ENCODE measurements around the gene MPC1L.

The MPC1L gene

GRCh38 chrX:40625294-40625693 is 2.1 kb downstream of the MPC1L start:
- no peak overlapping the region for H3K4me2 ChIP-seq (ENCODE audit: low read length, poor library complexity, severe bottlenecking)
- H2AFZ ChIP-seq (ENCODE audit: low read depth, low read length) = no peak overlapping the region
- H3K4ac ChIP-seq (ENCODE audit: low read depth in 1 of 2, low read length in 2 of 2) = no peak overlapping the region
- no peak overlapping the region for H3K18ac ChIP-seq (ENCODE audit: low read depth in 1 of 2, low read length in 2 of 2)
- peaks cover 3% of the 10 kb centered on the region for H3K9me3 ChIP-seq (ENCODE audit: control insufficient read depth, low read length)
- no peak overlapping the region for H2BK12ac ChIP-seq (ENCODE audit: low read length in 2 of 2)
- H3K4me1 ChIP-seq (ENCODE audit: control insufficient read depth, insufficient read depth, low read depth, low read length) = no peaks in the 10 kb centered on the region
- H3K36me3 ChIP-seq (ENCODE audit: control insufficient read depth in 1 of 2, insufficient read depth in 2 of 2, low read depth in 1 of 2, low read length in 2 of 2) = peaks cover 15 to 28% of the 10 kb centered on the region in 2 experiments
- DNase-seq = no peak
- H2AK5ac ChIP-seq (ENCODE audit: low read length, severe bottlenecking) = no peak overlapping the region
- H3K4me3 ChIP-seq (ENCODE audit: insufficient read depth in 1 of 2, low read depth in 1 of 2, low read length in 2 of 2) = no peak overlapping the region
- H4K91ac ChIP-seq (ENCODE audit: low read length) = no peak overlapping the region
- H2BK15ac ChIP-seq (ENCODE audit: low read depth, poor library complexity, severe bottlenecking) = no peak overlapping the region
- H3K9ac ChIP-seq (ENCODE audit: low read length) = no peak overlapping the region
- H3K14ac ChIP-seq (ENCODE audit: low read length in 2 of 2) = no peak overlapping the region
- no peak overlapping the region for H2BK5ac ChIP-seq (ENCODE audit: low read depth, low read length, poor library complexity, severe bottlenecking)
- H3K27me3 ChIP-seq (ENCODE audit: control insufficient read depth in 1 of 2, insufficient read depth in 1 of 2, low read length in 2 of 2) = peaks cover 0 to 55% of the 10 kb centered on the region in 2 experiments
- no peak overlapping the region for H2BK120ac ChIP-seq (ENCODE audit: low read depth, low read length)
- WGBS = 95% methylated on average over 3 of the region's 4 CpGs
- H3K23ac ChIP-seq (ENCODE audit: low read length in 2 of 2) = no peak overlapping the region
- no peak overlapping the region for H3K27ac ChIP-seq (ENCODE audit: low read length, poor library complexity, severe bottlenecking)
- no peak overlapping the region for H4K8ac ChIP-seq (ENCODE audit: low read length)
- H3K79me1 ChIP-seq (replicated peaks; ENCODE audit: low read length, poor library complexity, severe bottlenecking) = no peaks in the 10 kb centered on the region

GRCh38 chrX:40628506-40628905 is 5.3 kb downstream of the MPC1L start:
- H3K36me3 ChIP-seq (ENCODE audit: control insufficient read depth in 1 of 2, insufficient read depth in 2 of 2, low read depth in 1 of 2, low read length in 2 of 2) = peaks cover 25 to 56% of the 10 kb centered on the region in 2 experiments
- no peak overlapping the region for H3K4me3 ChIP-seq (ENCODE audit: insufficient read depth in 1 of 2, low read depth in 1 of 2, low read length in 2 of 2)
- H3K14ac ChIP-seq (ENCODE audit: low read length in 2 of 2) = no peak overlapping the region
- H3K27ac ChIP-seq (ENCODE audit: low read length, poor library complexity, severe bottlenecking) = no peak overlapping the region
- no peaks in the 10 kb centered on the region for H3K4me1 ChIP-seq (ENCODE audit: control insufficient read depth, insufficient read depth, low read depth, low read length)
- H3K9ac ChIP-seq (ENCODE audit: low read length) = no peak overlapping the region
- no peaks in the 10 kb centered on the region for H3K9me3 ChIP-seq (ENCODE audit: control insufficient read depth, low read length)
- no peak overlapping the region for H3K4me2 ChIP-seq (ENCODE audit: low read length, poor library complexity, severe bottlenecking)
- H3K23ac ChIP-seq (ENCODE audit: low read length in 2 of 2) = no peak overlapping the region
- no peak overlapping the region for H2BK5ac ChIP-seq (ENCODE audit: low read depth, low read length, poor library complexity, severe bottlenecking)
- 93% methylated on average over 3 of the region's 5 CpGs for WGBS
- no peak overlapping the region for H2BK12ac ChIP-seq (ENCODE audit: low read length in 2 of 2)
- H4K8ac ChIP-seq (ENCODE audit: low read length) = no peak overlapping the region
- H2AFZ ChIP-seq (ENCODE audit: low read depth, low read length) = no peak overlapping the region
- no peak overlapping the region for H3K18ac ChIP-seq (ENCODE audit: low read depth in 1 of 2, low read length in 2 of 2)
- H3K79me1 ChIP-seq (replicated peaks; ENCODE audit: low read length, poor library complexity, severe bottlenecking) = peaks cover 2% of the 10 kb centered on the region
- no peak overlapping the region for H2AK5ac ChIP-seq (ENCODE audit: low read length, severe bottlenecking)
- H4K91ac ChIP-seq (ENCODE audit: low read length) = no peak overlapping the region
- H2BK120ac ChIP-seq (ENCODE audit: low read depth, low read length) = no peak overlapping the region
- no peak overlapping the region for H3K4ac ChIP-seq (ENCODE audit: low read depth in 1 of 2, low read length in 2 of 2)
- DNase-seq = peak; percentile 6
- H2BK15ac ChIP-seq (ENCODE audit: low read depth, poor library complexity, severe bottlenecking) = no peak overlapping the region
- H3K27me3 ChIP-seq (ENCODE audit: control insufficient read depth in 1 of 2, insufficient read depth in 1 of 2, low read length in 2 of 2) = peaks cover 0 to 47% of the 10 kb centered on the region in 2 experiments

GRCh38 chrX:40632199-40632598 is 9.0 kb downstream of the MPC1L start:
- Histone ChIP-seq H3K79me1 (replicated peaks; ENCODE audit: low read length, poor library complexity, severe bottlenecking) (peaks cover 8% of the 10 kb centered on the region), H2AFZ (ENCODE audit: low read depth, low read length) (no peak overlapping the region), H2BK5ac (ENCODE audit: low read depth, low read length, poor library complexity, severe bottlenecking) (no peak overlapping the region), H3K14ac (ENCODE audit: low read length in 2 of 2) (no peak overlapping the region), H2AK5ac (ENCODE audit: low read length, severe bottlenecking) (no peak overlapping the region), H3K23ac (ENCODE audit: low read length in 2 of 2) (no peak overlapping the region), H3K4me3 (ENCODE audit: insufficient read depth in 1 of 2, low read depth in 1 of 2, low read length in 2 of 2) (no peak overlapping the region), H3K9ac (ENCODE audit: low read length) (no peak overlapping the region), H3K27ac (ENCODE audit: low read length, poor library complexity, severe bottlenecking) (no peak overlapping the region), H3K4me1 (ENCODE audit: control insufficient read depth, insufficient read depth, low read depth, low read length) (no peaks in the 10 kb centered on the region), H3K36me3 (ENCODE audit: control insufficient read depth in 1 of 2, insufficient read depth in 2 of 2, low read depth in 1 of 2, low read length in 2 of 2) (peaks cover 28 to 93% of the 10 kb centered on the region in 2 experiments), H3K9me3 (ENCODE audit: control insufficient read depth, low read length) (no peaks in the 10 kb centered on the region), H3K4ac (ENCODE audit: low read depth in 1 of 2, low read length in 2 of 2) (no peak overlapping the region), H3K4me2 (ENCODE audit: low read length, poor library complexity, severe bottlenecking) (no peak overlapping the region), H2BK15ac (ENCODE audit: low read depth, poor library complexity, severe bottlenecking) (no peak overlapping the region), H4K91ac (ENCODE audit: low read length) (no peak overlapping the region), H4K8ac (ENCODE audit: low read length) (no peak overlapping the region), H3K18ac (ENCODE audit: low read depth in 1 of 2, low read length in 2 of 2) (no peak overlapping the region), H2BK12ac (ENCODE audit: low read length in 2 of 2) (no peak overlapping the region), H2BK120ac (ENCODE audit: low read depth, low read length) (no peak overlapping the region), H3K27me3 (ENCODE audit: control insufficient read depth in 1 of 2, insufficient read depth in 1 of 2, low read length in 2 of 2) (peaks cover 0 to 36% of the 10 kb centered on the region in 2 experiments)
- WGBS = 96% methylated on average over 4 of the region's 4 CpGs
- no peak for DNase-seq

GRCh38 chrX:40637687-40638086 is 14.5 kb downstream of the MPC1L start:
- H3K79me1 ChIP-seq (replicated peaks; ENCODE audit: low read length, poor library complexity, severe bottlenecking) = peaks cover 15% of the 10 kb centered on the region
- H2BK5ac ChIP-seq (ENCODE audit: low read depth, low read length, poor library complexity, severe bottlenecking) = no peak overlapping the region
- peaks cover 0 to 43% of the 10 kb centered on the region in 2 experiments for H3K27me3 ChIP-seq (ENCODE audit: control insufficient read depth in 1 of 2, insufficient read depth in 1 of 2, low read length in 2 of 2)
- no peak overlapping the region for H3K27ac ChIP-seq (ENCODE audit: low read length, poor library complexity, severe bottlenecking)
- H3K14ac ChIP-seq (ENCODE audit: low read length in 2 of 2) = no peak overlapping the region
- H3K9ac ChIP-seq (ENCODE audit: low read length) = no peak overlapping the region
- H3K23ac ChIP-seq (ENCODE audit: low read length in 2 of 2) = no peak overlapping the region
- no peak overlapping the region for H2AFZ ChIP-seq (ENCODE audit: low read depth, low read length)
- H3K36me3 ChIP-seq (ENCODE audit: control insufficient read depth in 1 of 2, insufficient read depth in 2 of 2, low read depth in 1 of 2, low read length in 2 of 2) = peaks cover 16 to 86% of the 10 kb centered on the region in 2 experiments
- 100% methylated on average over 1 of the region's 3 CpGs for WGBS
- H3K4me3 ChIP-seq (ENCODE audit: insufficient read depth in 1 of 2, low read depth in 1 of 2, low read length in 2 of 2) = no peak overlapping the region
- no peak overlapping the region for H2BK12ac ChIP-seq (ENCODE audit: low read length in 2 of 2)
- H3K4ac ChIP-seq (ENCODE audit: low read depth in 1 of 2, low read length in 2 of 2) = no peak overlapping the region
- H2BK120ac ChIP-seq (ENCODE audit: low read depth, low read length) = no peak overlapping the region
- H4K8ac ChIP-seq (ENCODE audit: low read length) = no peak overlapping the region
- H3K9me3 ChIP-seq (ENCODE audit: control insufficient read depth, low read length) = no peaks in the 10 kb centered on the region
- H3K18ac ChIP-seq (ENCODE audit: low read depth in 1 of 2, low read length in 2 of 2) = no peak overlapping the region
- H2BK15ac ChIP-seq (ENCODE audit: low read depth, poor library complexity, severe bottlenecking) = no peak overlapping the region
- H3K4me1 ChIP-seq (ENCODE audit: control insufficient read depth, insufficient read depth, low read depth, low read length) = no peaks in the 10 kb centered on the region
- H4K91ac ChIP-seq (ENCODE audit: low read length) = no peak overlapping the region
- no peak overlapping the region for H2AK5ac ChIP-seq (ENCODE audit: low read length, severe bottlenecking)
- no peak for DNase-seq
- H3K4me2 ChIP-seq (ENCODE audit: low read length, poor library complexity, severe bottlenecking) = no peak overlapping the region
